ENCODE results near the gene PROX1. TPM values are rescaled to one million over a fixed set of nuclear protein-coding genes. Genes with fewer than 3 reads are reported as not detected.

Gene PROX1
- total RNA-seq, 1 donor from 2014 or later = 23.9 TPM

DNA sequence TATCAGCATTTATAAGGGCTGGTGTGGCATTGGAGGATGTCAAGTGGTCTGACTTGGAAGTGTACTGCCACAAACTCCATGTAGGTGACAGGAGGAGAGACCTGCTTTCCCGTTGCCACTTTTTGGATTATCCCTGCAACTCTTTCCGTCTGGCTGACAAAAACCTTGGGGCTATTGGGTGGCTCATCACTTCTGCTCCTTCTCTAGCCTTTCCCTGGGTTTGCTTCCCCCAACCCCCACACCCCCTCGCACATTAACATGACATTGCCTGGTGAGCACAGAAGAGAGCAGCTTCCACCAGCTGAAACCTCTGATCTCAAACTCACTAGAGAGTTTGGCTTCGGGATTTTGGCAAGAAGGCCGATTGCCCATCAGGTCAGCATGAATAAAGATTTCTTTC lies 39.2 kb downstream of the PROX1 start:
- no peaks in the 10 kb centered on the region for H3K36me3 Mint-ChIP-seq
- H3K4me3 Mint-ChIP-seq = no peak overlapping the region
- TF ChIP-seq, protein P1, sequence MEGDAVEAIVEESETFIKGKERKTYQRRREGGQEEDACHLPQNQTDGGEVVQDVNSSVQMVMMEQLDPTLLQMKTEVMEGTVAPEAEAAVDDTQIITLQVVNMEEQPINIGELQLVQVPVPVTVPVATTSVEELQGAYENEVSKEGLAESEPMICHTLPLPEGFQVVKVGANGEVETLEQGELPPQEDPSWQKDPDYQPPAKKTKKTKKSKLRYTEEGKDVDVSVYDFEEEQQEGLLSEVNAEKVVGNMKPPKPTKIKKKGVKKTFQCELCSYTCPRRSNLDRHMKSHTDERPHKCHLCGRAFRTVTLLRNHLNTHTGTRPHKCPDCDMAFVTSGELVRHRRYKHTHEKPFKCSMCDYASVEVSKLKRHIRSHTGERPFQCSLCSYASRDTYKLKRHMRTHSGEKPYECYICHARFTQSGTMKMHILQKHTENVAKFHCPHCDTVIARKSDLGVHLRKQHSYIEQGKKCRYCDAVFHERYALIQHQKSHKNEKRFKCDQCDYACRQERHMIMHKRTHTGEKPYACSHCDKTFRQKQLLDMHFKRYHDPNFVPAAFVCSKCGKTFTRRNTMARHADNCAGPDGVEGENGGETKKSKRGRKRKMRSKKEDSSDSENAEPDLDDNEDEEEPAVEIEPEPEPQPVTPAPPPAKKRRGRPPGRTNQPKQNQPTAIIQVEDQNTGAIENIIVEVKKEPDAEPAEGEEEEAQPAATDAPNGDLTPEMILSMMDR (conservative IDR thresholded peaks at IDR 0.05) = no peak
- H3K4me1 Mint-ChIP-seq (ENCODE audit: unreplicated experiment) = peaks cover 24% of the 10 kb centered on the region
- no peak for DNase-seq (ENCODE audit: extremely low spot score, unreplicated experiment)
- peaks cover 7% of the 10 kb centered on the region for H3K27me3 Mint-ChIP-seq
- H3K9me3 Mint-ChIP-seq = no peaks in the 10 kb centered on the region
- H3K27ac Mint-ChIP-seq = peak overlapping the region; percentile 16

DNA sequence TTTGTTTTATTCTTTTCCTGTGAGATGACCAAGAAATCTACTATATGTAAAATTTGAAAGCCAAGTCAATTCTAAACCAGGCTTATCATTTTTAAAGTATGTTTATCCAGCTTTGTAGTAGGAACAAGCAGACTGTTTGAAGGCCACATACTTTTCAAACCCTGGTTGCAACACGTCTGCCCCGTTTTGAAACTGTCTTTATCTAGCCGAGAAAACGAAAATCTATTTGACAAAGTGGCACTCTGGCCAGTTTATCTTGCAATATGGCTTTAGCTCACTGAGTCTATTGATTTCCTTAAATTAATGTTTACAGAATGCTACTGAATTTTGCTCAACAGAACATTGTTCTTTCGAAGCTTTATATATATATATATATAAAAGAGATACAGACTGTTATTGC lies 39.7 kb downstream of the PROX1 start:
- H3K4me1 Mint-ChIP-seq (ENCODE audit: unreplicated experiment) = peaks cover 24% of the 10 kb centered on the region
- H3K4me3 Mint-ChIP-seq = peak overlapping the region; percentile 6
- H3K27ac Mint-ChIP-seq = peak overlapping the region; percentile 16
- no peaks in the 10 kb centered on the region for H3K36me3 Mint-ChIP-seq
- H3K9me3 Mint-ChIP-seq = no peaks in the 10 kb centered on the region
- DNase-seq (ENCODE audit: extremely low spot score, unreplicated experiment) = no peak
- TF ChIP-seq, protein P1 (conservative IDR thresholded peaks at IDR 0.05) = no peak
- peaks cover 7% of the 10 kb centered on the region for H3K27me3 Mint-ChIP-seq

DNA sequence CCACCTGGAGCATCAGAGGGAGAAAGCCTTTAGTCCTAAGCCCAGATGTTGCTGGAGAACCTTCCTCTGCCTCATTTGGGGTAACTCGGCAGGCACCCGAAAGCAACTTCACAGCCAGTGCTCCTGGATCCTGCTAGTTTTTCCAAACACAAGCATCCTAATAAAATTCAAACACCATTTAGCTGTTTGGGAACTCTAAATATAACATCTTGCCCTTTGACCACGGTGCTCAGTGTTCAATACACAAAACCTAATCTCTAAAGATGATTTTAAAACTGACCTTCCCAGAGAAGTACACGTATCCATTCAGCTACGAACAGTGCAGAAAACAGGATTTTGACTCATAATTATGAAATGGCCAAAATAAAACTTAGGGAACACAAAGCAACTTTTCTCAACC lies 40.3 kb downstream of the PROX1 start:
- Mint-ChIP-seq H3K27ac (no peak overlapping the region), H3K9me3 (no peaks in the 10 kb centered on the region), H3K4me3 (no peak overlapping the region), H3K4me1 (ENCODE audit: unreplicated experiment) (peaks cover 24% of the 10 kb centered on the region), H3K36me3 (no peaks in the 10 kb centered on the region), H3K27me3 (peaks cover 7% of the 10 kb centered on the region)
- no peak for DNase-seq (ENCODE audit: extremely low spot score, unreplicated experiment)
- TF ChIP-seq, protein P1 (conservative IDR thresholded peaks at IDR 0.05) = no peak

DNA sequence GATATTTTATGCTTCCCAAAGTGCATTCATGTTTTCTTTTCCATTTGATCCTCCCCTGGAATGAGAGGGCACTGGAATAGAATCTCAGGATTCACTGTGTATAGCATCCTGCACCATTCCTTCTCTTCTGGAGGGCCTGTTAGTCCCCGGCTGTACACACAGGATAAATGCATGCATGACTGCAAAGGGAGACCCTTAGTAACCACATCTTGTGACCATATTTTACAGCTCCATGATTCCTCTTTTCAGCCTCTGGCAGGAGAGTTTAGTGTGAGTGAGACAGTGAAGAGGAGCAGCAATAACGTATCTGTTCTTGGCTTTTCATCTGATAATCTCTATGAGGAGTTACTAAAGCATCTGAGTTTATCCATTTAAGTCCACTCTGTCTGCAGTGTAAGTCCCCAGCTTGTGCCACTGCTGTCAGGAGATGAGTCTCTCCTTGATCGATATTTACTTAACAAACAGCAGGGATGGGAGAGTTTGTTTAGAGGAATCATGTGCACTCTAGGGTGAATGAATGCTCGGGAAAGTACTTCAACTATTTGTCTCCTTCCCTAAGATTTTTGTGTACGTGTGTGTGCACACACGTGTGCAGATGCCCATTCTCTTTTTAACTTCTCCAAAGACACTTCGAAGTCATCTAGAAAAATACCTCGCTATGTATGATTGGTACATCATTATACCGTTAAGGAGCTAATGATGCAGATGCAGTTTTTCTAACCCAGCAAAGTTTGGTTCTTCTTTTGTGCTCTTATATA lies 41.1 kb downstream of the PROX1 start:
- H3K4me1 Mint-ChIP-seq (ENCODE audit: unreplicated experiment) = peaks cover 24% of the 10 kb centered on the region
- no peaks in the 10 kb centered on the region for H3K36me3 Mint-ChIP-seq
- H3K27me3 Mint-ChIP-seq = peaks cover 7% of the 10 kb centered on the region
- TF ChIP-seq, protein P1 (conservative IDR thresholded peaks at IDR 0.05) = no peak
- no peaks in the 10 kb centered on the region for H3K9me3 Mint-ChIP-seq
- no peak for DNase-seq (ENCODE audit: extremely low spot score, unreplicated experiment)
- peak overlapping the region; percentile 37 for H3K27ac Mint-ChIP-seq
- no peak overlapping the region for H3K4me3 Mint-ChIP-seq

DNA sequence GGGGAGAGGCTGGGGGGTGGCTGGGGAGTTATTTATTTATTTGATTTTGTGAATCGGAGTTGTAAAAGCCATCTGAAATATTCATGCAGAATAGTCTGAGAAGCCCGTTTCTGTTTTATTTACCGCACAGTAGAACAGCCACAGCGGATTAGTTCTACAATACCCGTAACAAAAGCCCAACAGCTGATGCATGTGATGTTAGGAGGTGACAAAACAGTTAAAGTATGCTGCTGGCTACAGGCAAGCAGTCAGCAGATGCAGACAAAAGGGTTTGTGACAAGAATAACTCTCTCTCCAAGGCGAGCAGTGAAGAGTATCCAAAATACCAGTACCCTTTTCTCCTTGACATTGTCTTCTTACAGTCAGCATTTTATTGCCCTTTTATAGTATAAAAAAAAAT lies 42.0 kb downstream of the PROX1 start:
- TF ChIP-seq, protein P1 (conservative IDR thresholded peaks at IDR 0.05) = no peak
- Mint-ChIP-seq H3K4me1 (ENCODE audit: unreplicated experiment) (peaks cover 24% of the 10 kb centered on the region), H3K9me3 (no peaks in the 10 kb centered on the region), H3K4me3 (no peak overlapping the region), H3K27me3 (peaks cover 7% of the 10 kb centered on the region), H3K36me3 (no peaks in the 10 kb centered on the region), H3K27ac (no peak overlapping the region)
- no peak for DNase-seq (ENCODE audit: extremely low spot score, unreplicated experiment)
